D721Med (cell line): Measurements from ENCODE around the gene ARPC2.

Experiments used
- DNase-seq: peaks from one replicate; pipeline ENCODE4 v3.0.0; 2011; ENCODE audit warnings: low spot score; ENCODE audit not compliant: insufficient read length
- FAIRE-seq: peaks from 2 replicates; lab custom pipeline; 2011; peaks lifted over from hg19 to GRCh38; lab: Jason Lieb, UNC
- CTCF ChIP-seq: IDR thresholded peaks from 2 replicates; pipeline ENCODE4 v1.5.1; 2012; ENCODE audit warnings: mild to moderate bottlenecking, control low read depth; ENCODE audit not compliant: insufficient read depth; ENCODE audit errors: missing control alignments

Gene ARPC2

DNA sequence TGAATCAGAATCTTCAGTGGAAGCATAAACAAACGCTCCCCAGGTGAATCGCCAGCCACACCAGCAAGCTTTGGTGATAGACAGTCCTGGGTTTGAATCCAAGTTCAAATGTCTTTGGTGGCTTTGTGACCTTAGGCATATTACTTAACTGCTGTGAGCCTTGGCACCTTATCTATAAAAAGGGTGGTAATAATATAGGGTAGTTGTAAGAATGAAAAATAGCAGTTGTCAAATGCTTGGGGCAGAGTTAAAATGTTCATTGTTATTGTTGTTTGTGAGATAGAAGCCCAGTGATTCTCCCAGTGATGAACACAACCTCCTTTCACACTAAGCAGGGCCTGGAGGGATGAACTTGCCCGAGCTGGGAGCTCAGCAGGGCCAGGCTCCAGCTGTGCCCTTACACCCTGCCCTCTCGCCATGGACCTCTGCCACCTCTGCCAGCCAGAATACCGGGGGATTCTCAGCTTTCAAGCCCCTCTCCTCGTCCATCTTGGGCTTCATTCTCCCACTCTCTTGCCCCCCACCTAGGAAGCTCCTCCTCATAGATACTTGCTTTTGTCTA is 81.4 kb downstream of the ARPC2 start:
- no peak for FAIRE-seq

GRCh38 chr2:218300141-218300540 is 83.2 kb downstream of the ARPC2 start:
- DNase-seq (no peak), FAIRE-seq (no peak)
- TF ChIP-seq CTCF, result no peak

More for the DNA sequence above, 81.4 kb downstream of the ARPC2 start:
- no peak for DNase-seq
- TF ChIP-seq CTCF, result no peak

GRCh38 chr2:218301176-218301819 is 84.3 kb downstream of the ARPC2 start:
- FAIRE-seq, result peak; percentile 78
- DNase-seq, result no peak
- peak; percentile 96 for TF ChIP-seq CTCF
